Activated CD4-positive, CD25-positive, alpha-beta regulatory T cell treated with anti-CD3 and anti-CD28 coated beads, Interleukin-2, amount 50 U/mL, for 16 hours (primary cell): ENCODE measurements around the gene MTHFS.

Experiments used
- DNase-seq: peaks from one replicate; pipeline ENCODE4 v3.0.0-alpha.2; 2020; ENCODE audit warnings: low read depth, low spot score

MTHFS gene

DNA sequence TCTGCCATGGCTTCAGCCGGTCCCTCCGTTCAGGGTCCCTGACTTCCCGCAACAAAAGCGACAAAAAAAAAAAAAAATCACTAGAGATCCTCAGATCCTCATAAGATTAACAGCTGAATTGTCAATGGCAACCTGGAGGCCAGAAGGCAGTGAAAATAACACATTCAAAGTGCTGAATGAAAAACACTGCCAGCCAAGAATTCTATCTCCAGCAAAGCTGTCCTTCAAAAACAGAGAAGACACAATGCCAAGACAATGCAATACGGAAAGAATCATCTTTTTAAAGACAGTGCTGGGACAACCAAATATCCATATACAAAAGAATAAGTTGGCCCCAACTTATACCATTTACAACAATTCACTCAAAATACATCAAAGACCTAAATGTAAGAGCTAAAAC is 21.6 kb downstream of the MTHFS start:
- no peak for DNase-seq

DNA sequence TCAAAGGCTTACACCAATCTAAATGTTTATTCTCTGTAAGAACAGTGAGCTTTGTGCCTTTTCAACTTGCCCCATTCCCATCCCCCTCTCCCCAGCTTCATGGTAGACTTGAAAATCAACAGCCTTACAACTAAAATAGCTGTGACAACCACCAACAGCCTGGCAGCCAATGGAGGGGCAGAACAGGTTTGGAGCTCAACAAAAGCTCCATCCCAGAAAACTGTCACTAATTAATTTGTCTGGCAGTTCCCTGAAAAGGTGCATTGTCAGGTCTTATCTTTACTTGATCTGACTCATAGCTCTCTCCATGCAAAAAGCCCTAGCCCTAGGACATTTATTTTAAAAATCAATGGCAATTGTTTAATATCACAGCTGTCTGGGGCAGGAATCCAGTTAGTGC is 22.6 kb downstream of the MTHFS start:
- no peak for DNase-seq

DNA sequence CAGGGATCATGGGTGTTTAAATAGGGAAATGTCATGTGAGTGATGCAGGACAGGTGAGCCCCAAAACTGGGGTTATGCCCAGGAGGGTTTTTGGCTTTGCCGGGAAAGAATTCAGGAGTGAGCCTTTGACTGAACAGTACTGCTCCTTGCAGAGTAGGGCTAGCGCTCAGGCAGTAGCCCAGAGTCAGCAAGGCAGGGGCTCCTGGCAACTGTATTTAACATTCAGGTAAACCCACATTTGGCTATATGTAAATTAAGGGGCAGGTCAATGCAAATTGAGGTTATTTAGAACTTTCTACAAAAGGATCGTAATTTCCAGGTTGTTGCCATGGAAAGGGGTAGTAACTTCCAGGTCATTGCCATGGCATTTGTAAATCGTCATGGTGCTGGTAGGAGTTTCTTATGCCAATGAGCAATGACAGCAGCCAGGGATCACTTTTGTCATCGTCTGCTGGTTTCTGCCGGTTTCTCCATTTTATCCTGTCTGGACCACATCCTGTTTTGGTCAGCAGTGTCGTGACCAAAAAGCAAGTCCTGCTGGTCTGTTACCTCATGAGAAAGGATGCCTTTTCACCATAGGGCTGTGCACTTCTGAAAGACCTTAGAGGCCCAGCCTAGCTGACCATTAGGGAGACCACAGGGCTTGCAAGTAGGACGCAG is 24.3 kb downstream of the MTHFS start:
- no peak for DNase-seq

DNA sequence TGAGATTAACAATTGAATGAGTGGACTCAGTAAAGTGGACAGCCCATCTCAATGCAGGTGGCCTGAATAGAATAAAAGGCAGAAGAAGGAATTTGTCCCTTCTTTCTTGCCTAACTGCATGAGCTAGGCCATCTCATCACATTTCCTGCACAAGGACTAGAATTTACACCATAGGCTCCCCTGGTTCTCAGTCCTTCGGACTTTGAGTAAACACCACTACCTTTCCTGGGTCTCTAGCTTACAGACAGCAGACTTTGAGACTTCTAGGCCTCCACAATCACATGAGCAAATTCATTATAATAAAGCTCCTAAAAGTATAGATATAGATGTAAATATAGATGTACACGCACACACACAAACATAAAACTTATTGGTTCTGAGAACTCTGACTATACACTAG is 28.3 kb downstream of the MTHFS start:
- DNase-seq, result no peak

DNA sequence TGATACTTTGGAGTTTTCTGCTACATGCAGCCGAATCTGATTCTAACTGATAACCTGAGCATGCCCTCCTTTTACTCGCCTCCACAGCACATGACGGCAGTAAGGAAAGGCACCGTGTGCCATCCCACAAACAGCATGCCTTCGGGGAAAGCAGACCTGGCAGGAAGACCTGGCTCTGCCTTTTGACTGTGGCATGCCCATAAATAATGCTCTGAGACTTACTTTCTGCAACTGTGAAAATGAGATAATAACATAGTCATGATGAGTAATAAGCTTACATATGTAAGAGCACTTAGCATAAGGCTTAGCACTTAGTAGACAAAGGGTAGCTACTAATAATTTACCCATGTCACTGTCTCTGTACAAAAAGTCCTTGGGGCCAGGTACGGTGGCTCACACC is 32.9 kb downstream of the MTHFS start:
- DNase-seq, result no peak

DNA sequence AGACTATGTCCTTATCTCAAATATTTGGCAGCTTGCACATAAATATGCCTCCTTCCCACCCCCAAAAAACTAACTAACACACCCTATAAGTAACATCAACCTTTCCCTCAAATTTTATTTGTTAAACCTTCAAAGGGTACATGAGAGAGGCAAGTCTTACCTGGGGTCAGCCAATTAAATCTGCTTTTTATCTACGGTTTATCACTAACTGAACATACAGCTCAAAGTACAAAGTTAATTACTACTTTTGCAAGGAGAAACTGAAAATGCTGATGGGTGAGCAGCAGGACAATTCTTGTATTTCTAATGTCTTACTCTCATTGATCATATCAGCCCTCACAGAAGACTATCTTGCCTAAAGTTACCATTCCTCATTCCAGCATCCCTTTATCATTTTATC is 34.6 kb downstream of the MTHFS start:
- no peak for DNase-seq

DNA sequence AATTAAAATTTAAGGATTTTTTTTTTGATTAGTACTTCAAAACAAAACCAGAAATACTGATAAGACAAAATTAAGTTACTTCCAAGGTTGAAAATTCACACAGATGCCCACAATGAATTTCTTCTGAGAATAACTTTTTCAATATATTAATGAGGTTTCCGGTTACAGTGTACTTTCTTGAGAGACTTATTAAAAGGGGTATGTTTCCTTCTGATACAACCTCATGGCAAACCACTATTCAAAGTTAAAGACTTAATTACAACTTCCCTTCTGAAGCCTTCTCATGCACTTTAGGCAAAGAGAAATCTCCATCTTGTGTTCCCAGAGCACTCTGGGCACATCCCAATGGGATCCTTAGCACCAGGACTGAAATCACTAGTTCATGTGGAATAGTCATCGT is 36.2 kb downstream of the MTHFS start:
- DNase-seq, result no peak

DNA sequence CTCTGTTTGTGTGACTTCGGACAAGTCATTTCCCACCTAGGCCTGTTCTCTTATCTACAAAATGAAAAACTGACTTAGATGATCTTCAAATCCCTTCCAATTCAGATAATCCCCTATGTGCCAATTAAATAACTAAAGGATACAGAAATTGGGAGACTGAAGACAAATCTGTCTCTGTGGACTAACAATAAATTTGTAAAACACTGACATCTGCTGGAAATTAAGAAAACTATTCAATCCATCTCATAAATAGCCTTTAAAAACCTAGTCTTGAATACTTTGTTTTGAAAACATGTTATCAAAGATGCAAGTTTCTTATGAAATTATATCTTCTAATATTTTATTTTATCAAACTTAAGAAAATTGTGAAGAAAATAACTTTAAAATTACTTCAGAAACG is 38.3 kb downstream of the MTHFS start:
- no peak for DNase-seq

DNA sequence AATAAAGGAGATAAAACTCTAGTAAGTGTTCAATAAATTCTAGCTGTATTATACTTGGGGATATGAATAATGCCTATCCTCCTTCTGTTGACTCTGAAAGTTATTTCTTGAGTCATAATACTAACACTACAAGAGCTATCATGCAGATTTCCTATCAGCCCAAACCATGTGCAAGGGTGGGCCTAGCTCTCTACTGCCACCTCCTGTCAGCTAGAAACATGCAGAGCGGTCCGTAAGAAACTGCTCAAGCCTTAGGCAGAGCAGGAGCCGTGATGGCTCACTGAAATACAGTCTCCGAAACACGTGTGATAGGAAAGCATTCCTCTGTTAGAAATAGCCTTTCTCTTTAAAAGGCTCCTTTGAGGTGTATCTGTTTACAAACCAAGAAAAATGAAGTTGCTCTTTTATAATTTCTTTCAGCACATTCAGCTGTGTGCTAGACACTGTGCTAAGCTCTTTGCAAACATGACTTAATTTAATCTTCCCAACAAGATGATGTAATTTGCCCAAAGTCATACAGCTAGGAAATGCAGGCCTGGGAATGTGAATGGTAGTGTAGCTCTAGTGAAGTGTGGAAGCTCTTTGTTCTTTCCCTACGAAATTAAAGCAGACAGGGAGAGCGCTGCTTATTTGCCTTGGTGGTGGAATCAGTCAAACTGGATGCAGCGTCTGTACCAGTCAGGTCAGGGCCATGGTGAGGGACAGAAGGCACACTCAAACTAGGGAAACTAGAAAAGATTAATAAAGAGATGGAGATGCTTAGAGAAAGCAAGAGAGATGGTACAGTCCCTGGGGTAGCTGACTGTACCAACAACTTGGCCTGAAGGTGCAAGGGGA is 43.1 kb downstream of the MTHFS start:
- DNase-seq, result peak; percentile 17

DNA sequence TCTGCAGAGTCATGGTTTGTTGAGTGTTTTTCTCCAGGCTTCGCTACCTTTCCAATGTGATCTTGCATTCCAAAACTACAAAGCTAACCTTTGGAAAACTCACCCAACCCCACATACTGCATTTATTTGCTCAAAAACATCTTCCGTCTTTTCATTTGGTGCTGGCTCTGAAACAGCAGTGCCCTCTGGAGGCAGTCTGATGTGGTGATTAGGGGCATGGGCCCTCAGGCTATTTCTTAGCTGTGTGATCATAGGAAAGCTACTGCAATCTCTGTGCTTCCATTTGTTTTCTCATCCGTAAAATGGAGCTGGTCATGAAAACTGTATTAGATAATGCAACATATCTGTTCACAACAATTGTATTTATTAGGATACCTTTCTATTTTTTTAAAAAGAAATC is 47.0 kb downstream of the MTHFS start:
- DNase-seq, result no peak

DNA sequence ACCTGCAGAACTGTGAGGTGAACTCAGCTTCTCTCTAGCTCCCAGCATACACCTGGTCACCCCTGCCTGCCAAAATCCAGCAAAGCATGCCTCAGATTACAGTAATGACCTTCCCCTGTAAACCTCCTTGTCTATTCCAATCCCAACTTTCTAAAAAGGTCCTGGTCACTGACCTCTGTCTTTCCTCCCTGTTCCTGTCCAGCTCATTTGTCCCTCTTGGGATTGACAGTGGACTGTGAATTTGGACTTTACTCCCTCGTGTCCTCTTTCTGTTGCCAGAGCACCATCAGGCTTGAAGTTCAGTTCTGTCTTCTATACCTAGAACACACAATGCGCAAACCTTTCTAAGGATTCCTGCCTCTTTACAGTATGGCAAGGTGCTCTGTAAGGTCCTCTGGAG is 50.3 kb downstream of the MTHFS start:
- DNase-seq, result no peak

DNA sequence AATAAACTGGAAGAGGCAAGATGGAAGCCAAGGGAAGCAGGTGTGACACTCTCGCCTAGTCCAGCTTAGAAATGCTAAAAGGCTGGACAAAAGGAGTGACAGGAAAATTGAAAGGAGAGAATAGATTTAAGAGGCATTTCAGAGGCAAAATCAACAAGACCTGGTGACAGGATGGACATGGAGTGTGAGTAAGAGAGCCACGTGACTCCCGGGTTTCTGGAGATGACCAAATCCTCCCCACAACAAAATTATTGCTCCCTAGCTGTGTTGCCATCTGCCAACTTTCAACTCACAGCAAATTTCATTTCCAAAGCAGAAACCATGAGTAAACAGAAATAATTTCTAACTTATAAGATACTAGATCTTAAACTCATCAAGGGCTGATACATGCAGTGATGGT is 52.6 kb downstream of the MTHFS start:
- DNase-seq, result no peak

DNA sequence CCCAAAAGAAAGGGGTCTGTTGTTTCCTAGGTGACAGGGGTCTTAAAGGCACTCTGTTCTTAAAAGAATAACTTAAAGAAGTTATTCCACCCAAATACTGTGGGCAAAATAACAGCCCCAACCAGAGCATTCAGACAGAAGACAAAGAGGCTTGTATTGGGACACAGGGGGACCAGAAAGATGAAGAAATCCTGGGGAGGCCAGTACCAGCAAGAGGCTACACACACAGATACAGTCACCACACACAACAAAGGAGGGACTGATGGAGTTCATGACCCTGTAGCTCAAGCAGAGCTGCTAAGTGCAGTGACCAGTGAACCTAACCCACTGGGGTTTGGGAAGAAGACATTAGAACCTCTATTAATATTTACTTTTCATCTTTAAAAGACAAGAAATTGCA is 59.0 kb downstream of the MTHFS start:
- no peak for DNase-seq

DNA sequence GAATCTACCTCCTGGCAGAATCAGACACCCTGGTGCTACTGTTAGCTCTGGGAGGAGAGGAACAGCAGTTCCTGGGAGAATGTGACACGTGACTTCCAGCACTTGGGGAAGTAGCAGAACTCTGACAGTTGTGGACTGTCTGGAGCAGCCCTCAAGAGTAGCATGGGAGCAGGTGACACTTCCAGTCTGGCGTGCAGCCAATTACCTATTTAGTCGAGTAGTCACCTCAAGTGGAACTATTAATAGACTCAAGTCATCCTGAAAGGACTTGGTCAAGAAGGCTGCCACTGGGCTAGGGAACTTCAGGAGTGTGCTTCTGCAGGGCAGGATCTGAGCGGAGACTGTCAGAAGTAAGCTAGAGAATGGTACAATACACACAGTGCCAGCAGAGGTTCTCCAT is 62.3 kb downstream of the MTHFS start:
- DNase-seq, result no peak

DNA sequence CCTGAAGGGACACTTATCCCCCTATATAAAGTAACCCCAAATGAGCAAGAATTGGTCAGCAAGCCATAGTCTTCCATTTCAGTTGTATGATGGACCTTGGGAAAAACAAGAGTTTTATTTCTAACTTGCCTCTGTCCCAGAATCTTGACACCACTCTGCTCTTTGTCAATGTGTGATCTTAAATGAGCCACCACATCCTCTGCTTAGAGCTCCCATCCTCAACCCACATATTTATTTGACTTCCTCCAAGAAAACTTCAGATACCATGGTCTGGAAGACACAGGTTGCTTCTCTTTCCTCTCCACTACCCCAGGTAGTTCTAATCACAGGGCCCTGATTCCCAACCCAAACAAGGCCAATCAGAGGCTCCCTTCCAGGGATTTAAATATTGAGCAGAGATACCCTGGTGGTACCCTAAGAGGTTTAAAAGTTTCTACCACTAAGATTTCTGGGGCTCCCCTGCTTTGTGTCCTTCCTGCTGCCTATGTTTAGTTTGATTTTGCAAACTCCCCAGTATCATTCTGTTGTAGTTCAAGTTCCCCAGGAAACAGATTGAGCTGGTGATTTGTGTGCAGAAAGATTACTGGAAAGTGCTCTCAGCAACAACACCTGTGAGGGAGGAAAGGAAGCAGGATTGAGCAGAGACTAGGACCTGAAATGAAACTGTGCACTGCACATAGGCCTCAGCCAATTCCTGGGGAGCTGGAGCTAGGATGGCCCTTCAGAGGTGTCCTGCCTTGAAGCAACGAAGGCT is 64.3 kb downstream of the MTHFS start:
- DNase-seq, result no peak

DNA sequence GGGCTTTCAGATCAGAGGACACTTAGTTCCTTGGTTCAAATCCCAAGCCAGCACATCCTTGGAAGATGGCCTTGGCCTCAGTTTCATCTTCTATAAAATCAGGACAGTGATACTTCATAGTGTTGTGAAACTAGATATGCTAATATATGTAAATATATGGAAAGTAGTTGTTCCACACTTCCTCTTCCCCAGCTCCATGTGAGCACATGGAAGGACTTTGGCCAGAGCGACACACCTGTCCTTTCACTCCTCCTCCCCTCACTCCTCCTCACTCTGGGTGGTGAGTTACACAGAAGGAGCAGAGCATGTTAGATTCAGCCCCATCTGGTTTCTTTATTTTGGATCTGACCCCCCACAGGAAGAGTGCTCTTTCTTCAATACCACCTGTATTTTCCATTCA is 65.2 kb downstream of the MTHFS start:
- DNase-seq, result no peak

DNA sequence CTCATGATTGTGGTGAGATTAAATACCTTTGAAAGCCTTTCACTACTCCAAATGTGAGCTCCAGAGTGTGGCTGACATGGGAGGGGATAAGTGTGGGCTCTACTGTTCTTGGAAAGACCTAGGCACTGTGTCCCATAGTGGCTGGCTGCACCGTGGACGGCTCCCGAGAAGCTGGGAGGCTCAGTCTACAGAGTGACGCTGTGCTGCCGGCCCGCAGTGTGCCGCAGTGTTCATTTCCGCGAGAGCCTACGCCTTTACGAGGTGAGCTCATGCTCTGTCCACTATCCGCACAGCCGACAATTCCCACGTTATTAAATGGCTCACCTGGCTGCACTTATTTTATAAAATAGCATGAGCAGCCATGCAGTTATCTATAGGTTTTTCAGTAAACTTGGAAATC is 66.9 kb downstream of the MTHFS start:
- no peak for DNase-seq

DNA sequence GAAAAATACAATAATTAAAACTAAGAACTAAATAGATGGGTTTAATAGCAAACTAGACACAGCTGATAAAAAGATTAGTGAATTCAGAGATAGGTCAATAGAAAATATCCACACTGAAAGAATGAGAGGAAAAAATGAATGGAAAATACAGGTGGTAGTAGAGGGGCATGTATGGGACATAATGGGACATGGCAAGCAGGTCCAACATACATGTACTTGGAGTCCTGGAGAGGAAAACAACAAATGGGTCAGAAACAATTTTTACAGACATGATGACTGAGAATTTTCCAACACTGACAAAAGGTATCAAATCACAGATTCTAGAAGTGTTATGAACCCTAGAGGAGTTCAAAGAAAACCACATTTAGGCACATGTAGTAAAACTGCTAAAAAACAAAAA is 68.4 kb downstream of the MTHFS start:
- no peak for DNase-seq

DNA sequence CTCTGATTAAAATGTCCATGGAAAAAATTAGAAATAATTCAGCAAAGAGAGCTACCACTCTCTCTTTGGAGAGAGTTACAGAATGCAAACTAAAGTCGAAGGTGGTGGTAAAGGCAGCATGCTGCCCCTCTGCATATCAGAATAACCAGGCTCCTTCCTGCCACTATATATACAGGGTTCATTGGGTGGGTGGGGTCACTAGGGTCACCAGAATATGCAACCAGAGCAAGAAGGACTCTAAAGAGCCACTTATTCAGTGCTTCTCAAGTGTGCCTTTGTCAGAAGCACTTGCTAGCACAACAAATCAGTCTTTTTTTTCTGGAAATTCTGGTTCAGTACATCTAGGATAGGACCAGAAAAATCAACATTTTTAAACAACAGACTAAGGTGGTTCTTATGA is 70.0 kb downstream of the MTHFS start:
- DNase-seq, result no peak

DNA sequence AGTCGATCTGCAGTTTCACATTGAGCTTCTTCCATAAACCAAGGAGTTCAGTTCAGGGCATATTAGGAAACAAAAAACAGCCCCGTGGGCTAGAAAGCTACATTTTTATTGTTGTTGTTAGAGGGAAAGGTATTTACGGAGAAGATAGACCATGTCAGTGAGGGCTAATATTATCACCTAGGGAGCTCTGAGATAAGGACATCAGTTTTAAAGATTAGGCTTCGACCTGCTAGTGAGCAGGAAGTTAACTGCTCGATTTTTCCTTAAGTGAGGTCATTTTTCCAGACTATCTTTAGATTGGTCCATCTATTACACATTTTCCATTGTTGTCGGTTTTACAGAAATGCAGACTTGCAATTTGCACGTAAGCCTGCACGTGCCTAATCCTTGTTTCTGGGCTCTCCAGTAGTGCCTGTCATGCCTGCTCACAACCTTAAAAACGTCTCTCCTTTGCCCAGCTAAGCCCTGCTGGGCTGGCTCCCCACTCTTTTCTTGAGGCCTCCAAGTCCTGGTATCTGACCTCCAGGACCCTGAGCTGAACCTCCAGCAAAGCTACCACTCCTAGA is 72.6 kb downstream of the MTHFS start:
- DNase-seq, result no peak

DNA sequence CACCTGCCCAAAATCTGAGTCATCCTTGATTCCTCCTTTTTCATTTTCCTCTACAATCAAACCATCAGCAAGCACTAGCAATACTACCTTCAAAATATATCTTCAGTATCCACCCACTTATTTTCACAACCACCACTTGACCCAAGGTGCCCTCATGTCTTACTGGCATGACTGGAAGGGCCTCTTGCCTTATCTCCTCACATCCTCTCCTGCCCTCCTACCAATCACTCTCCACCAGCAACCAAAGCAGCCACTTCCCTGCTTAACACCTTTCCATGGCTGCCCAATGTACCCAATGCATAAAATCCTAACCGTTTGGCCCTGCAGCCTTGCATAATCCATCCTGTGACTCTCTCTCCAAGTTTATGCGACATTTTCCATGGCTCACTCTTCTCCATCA is 76.0 kb downstream of the MTHFS start:
- no peak for DNase-seq

DNA sequence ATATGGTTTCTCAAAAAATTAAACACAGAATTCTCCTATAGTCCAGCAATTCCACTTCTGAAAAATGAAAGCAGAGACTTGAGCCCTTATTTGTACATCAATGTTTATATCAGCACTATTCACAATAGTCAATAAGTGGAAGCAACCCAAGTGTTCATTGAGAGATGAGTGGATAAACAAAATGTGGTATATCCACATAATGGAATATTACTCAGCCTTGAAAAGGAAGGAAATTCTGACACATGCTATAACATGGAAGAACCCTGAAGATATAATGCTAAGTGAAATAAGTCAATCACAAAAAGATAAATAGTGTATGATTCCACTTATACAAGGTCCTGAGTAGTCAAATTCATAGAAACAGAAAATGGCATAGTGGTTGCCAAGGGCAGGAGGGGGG is 76.6 kb downstream of the MTHFS start:
- DNase-seq, result no peak
